Stomach (tissue), 4 donors: ENCODE measurements around the gene KRTAP12-4.
"Not testable (repeated sequence)": the region's sequence is repeated elsewhere in the genome, so short reads cannot be mapped to it uniquely, and the experiment has no call there.

Experiments
- POLR2A ChIP-seq, 4 donors: fragments of 450-650 bp; IDR thresholded peaks; one replicate each; pipeline ENCODE4 v1.6.1; 2016; ENCODE audit warnings: antibody characterized with exemption in 4 of 4, control low read depth in 2 of 4, mild to moderate bottlenecking in 1 of 4, moderate library complexity in 1 of 4
- POLR2AphosphoS5 ChIP-seq, 3 donors: sonication (generic); formaldehyde crosslinking; IDR thresholded peaks; one replicate each; pipeline ENCODE4 v1.6.1; 2016; ENCODE audit warnings: antibody characterized with exemption in 3 of 3
- TF ChIP-seq, protein P1 (sequence below), 7 experiments: fragments of 450-650 bp in 4 of 7; fragments of 200-600 bp in 3 of 7; sonication (generic) in 3 of 7; IDR thresholded peaks; one replicate each; pipeline ENCODE4 v1.5.1; 2016 to 2019; ENCODE audit warnings: antibody characterized with exemption in 7 of 7, control low read depth in 2 of 7, mild to moderate bottlenecking in 1 of 7

DNA sequence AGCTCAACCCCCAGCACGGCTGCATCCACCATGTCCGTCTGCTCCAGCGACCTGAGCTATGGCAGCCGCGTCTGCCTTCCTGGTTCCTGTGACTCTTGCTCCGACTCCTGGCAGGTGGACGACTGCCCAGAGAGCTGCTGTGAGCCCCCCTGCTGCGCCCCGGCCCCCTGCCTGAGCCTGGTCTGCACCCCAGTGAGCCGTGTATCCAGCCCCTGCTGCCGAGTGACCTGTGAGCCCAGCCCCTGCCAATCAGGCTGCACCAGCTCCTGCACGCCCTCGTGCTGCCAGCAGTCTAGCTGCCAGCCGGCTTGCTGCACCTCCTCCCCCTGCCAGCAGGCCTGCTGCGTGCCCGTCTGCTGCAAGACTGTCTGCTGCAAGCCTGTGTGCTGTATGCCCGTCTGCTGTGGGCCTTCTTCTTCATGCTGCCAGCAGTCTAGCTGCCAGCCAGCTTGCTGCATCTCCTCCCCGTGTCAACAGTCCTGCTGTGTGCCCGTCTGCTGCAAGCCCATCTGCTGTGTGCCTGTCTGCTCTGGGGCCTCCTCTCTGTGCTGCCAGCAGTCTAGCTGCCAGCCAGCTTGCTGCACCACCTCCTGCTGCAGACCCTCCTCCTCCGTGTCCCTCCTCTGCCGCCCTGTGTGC, 42.8 kb upstream of the KRTAP12-4 start, which contains the start of gene KRTAP10-12:
- not testable (repeated sequence) for TF ChIP-seq POLR2AphosphoS5, POLR2A (IDR thresholded peaks at IDR 0.05)
- TF ChIP-seq, protein P1, sequence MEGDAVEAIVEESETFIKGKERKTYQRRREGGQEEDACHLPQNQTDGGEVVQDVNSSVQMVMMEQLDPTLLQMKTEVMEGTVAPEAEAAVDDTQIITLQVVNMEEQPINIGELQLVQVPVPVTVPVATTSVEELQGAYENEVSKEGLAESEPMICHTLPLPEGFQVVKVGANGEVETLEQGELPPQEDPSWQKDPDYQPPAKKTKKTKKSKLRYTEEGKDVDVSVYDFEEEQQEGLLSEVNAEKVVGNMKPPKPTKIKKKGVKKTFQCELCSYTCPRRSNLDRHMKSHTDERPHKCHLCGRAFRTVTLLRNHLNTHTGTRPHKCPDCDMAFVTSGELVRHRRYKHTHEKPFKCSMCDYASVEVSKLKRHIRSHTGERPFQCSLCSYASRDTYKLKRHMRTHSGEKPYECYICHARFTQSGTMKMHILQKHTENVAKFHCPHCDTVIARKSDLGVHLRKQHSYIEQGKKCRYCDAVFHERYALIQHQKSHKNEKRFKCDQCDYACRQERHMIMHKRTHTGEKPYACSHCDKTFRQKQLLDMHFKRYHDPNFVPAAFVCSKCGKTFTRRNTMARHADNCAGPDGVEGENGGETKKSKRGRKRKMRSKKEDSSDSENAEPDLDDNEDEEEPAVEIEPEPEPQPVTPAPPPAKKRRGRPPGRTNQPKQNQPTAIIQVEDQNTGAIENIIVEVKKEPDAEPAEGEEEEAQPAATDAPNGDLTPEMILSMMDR (IDR thresholded peaks at IDR 0.05) = not testable (repeated sequence)
